ENCODE results near the gene CELA2B.
"Not testable (repeated sequence)": the region's sequence is repeated elsewhere in the genome, so short reads cannot be mapped to it uniquely, and the experiment has no call there.

Gene CELA2B

GRCh38 chr1:15501208-15502032 lies 25.5 kb downstream of the CELA2B start:
- DNase-seq = peak; percentile 85

- no peak for DNase-seq
Measured at GRCh38 chr1:15504436-15504835, 28.5 kb downstream of the CELA2B start.

- DNase-seq = no peak
Measured at GRCh38 chr1:15506831-15507230, 30.9 kb downstream of the CELA2B start.

GRCh38 chr1:15507278-15507677 lies 31.4 kb downstream of the CELA2B start:
- no peak for DNase-seq

GRCh38 chr1:15508700-15509487 lies 33.0 kb downstream of the CELA2B start:
- DNase-seq = no peak

- no peak for DNase-seq
Measured at GRCh38 chr1:15509586-15509985, 33.7 kb downstream of the CELA2B start.

- no peak for DNase-seq
Measured at GRCh38 chr1:15510611-15511405, 34.9 kb downstream of the CELA2B start.

GRCh38 chr1:15513192-15513591 lies 37.3 kb downstream of the CELA2B start:
- DNase-seq = no peak

GRCh38 chr1:15513919-15514318 lies 38.0 kb downstream of the CELA2B start:
- no peak for DNase-seq

- not testable (repeated sequence) for DNase-seq
Measured at GRCh38 chr1:15514557-15514956, 38.7 kb downstream of the CELA2B start.

GRCh38 chr1:15515022-15515663 lies 39.2 kb downstream of the CELA2B start:
- DNase-seq = no peak

- no peak for DNase-seq
Measured at GRCh38 chr1:15519625-15520024, 43.7 kb downstream of the CELA2B start.

- not testable (repeated sequence) for DNase-seq
Measured at GRCh38 chr1:15521206-15521906, 45.5 kb downstream of the CELA2B start.

GRCh38 chr1:15522551-15522950 lies 46.6 kb downstream of the CELA2B start:
- DNase-seq = no peak

GRCh38 chr1:15523104-15524020 lies 47.5 kb downstream of the CELA2B start:
- DNase-seq = no peak

- no peak for DNase-seq
Measured at GRCh38 chr1:15524021-15524282, 48.0 kb downstream of the CELA2B start, which contains the start of gene CASP9. TSS of gene CASP9 (minus strand) at chr1:15524215. CDS start at chr1:15524200, 15 bp downstream.

- peak; percentile 100 for DNase-seq
Measured at GRCh38 chr1:15524283-15525049, 48.6 kb downstream of the CELA2B start.

- DNase-seq = no peak
Measured at GRCh38 chr1:15525050-15526020, 49.4 kb downstream of the CELA2B start.

- DNase-seq = no peak
Measured at GRCh38 chr1:15526021-15526489, 50.2 kb downstream of the CELA2B start.
